SW480 (cell line): ENCODE results near the gene ATP6V1C2.

ENCODE experiments used
- DNase-seq: peaks from one replicate; pipeline ENCODE4 v3.0.0-alpha.2; 2016; ENCODE audit warnings: low spot score

The ATP6V1C2 gene

GRCh38 chr2:10732924-10733565 lies 11.6 kb downstream of the ATP6V1C2 start:
- no peak for DNase-seq

GRCh38 chr2:10733566-10733925 lies 12.1 kb downstream of the ATP6V1C2 start:
- no peak for DNase-seq

GRCh38 chr2:10733980-10734379 lies 12.6 kb downstream of the ATP6V1C2 start:
- DNase-seq = no peak

DNA sequence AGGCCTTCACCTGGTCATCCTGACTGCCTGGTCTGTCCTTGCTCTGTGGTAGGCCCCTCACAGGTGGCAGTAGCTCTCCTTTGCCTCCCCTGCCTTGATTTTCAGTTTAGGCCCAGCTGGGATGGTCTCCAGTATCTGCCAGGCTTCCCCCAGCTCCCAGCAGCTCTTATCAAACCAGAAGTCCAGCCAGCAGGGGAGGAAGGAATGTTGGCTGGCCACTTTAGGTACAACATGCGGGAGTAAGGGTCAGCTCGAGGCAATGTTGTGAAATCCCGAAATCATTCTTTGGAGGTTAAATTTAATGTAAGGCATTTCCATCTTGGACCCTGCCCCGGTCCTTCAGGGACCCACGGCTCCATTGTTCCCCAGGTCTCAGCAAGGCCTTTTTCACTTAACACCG lies 16.8 kb downstream of the ATP6V1C2 start:
- no peak for DNase-seq

DNA sequence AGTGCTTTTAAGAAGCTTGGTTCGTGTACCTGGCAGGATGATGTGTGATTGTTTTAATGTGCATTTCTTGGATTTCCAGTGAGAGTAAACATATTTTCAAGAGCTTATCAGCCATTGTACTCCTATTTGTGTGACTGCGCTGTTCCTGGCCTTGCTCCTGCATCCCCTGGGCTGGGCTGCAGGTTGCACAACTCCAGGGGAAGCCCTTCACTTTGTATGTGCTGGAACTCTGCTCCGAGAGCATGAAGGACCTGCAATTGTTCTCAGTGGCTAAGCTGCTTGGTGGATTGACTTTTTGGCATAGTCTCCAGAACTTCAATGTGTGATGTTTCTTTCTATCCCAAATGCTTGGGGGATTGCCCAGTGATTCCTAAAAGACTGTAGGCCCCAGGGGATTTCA lies 18.8 kb downstream of the ATP6V1C2 start:
- no peak for DNase-seq

GRCh38 chr2:10741139-10741538 lies 19.7 kb downstream of the ATP6V1C2 start:
- DNase-seq = no peak

- no peak for DNase-seq
Measured at GRCh38 chr2:10742666-10743065, 21.2 kb downstream of the ATP6V1C2 start.

- DNase-seq = no peak
Measured at GRCh38 chr2:10750610-10751009, 29.2 kb downstream of the ATP6V1C2 start.

DNA sequence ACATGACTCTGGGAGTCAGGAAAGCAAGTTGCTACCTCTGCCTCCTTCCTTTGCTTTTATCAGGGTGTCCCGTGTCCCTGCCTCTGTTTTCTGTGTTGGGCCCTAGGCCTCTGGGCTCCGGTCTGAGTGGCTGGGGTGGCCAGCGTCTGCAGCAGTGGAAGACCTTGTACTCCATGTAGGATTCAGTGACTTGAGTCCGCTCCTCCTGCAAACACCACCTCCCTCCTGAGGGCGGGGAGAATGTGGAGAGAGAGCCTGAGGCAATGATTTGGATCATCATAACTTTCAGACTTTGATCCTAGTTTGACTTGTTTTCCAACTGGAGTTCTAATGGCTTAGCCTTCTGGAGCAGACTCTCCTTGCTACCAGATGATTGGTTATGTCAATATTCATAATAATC lies 30.8 kb downstream of the ATP6V1C2 start:
- DNase-seq = no peak

GRCh38 chr2:10753156-10753555 lies 31.7 kb downstream of the ATP6V1C2 start:
- DNase-seq = no peak

- no peak for DNase-seq
Measured at GRCh38 chr2:10753876-10754275, 32.4 kb downstream of the ATP6V1C2 start.

- DNase-seq = no peak
Measured at GRCh38 chr2:10755621-10756020, 34.2 kb downstream of the ATP6V1C2 start.

- no peak for DNase-seq
Measured at GRCh38 chr2:10757814-10758286, 36.4 kb downstream of the ATP6V1C2 start.

GRCh38 chr2:10759151-10759714 lies 37.8 kb downstream of the ATP6V1C2 start:
- no peak for DNase-seq

DNA sequence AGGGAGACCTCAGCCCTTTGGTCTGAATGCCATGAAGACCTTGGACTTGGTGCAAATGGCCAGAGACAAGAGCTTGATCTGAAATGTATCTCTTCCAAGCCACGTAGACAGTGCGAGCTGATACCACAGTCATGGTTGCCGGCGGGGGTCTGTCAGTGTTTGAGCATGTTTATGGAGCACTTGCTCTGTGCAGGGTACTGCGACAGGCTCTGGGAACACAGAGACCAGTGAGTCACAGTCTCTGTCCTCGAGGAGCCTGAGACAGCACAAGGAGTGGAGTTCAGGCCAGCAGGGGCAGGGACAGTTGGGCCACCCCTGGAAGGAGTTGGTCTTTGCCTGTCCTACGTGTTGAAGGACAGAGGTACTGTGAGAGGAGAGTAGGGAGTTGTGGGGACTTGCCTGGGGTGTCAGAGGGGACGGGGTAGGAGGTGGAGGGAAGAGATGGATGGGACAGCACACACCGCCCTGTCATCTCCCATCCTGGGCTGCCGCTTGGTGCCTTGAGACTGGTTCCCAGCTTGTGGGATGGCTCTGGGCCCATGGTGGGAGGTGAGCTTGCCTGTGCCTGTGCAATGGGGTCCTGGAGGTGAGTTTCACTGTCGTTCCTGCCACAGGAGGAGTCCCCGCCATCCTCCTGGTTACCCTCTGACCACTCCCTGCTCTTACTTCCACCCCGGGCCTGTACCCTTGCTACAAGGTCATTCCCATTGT lies 39.5 kb downstream of the ATP6V1C2 start:
- DNase-seq = no peak

- DNase-seq = no peak
Measured at GRCh38 chr2:10761591-10761990, 40.2 kb downstream of the ATP6V1C2 start.

DNA sequence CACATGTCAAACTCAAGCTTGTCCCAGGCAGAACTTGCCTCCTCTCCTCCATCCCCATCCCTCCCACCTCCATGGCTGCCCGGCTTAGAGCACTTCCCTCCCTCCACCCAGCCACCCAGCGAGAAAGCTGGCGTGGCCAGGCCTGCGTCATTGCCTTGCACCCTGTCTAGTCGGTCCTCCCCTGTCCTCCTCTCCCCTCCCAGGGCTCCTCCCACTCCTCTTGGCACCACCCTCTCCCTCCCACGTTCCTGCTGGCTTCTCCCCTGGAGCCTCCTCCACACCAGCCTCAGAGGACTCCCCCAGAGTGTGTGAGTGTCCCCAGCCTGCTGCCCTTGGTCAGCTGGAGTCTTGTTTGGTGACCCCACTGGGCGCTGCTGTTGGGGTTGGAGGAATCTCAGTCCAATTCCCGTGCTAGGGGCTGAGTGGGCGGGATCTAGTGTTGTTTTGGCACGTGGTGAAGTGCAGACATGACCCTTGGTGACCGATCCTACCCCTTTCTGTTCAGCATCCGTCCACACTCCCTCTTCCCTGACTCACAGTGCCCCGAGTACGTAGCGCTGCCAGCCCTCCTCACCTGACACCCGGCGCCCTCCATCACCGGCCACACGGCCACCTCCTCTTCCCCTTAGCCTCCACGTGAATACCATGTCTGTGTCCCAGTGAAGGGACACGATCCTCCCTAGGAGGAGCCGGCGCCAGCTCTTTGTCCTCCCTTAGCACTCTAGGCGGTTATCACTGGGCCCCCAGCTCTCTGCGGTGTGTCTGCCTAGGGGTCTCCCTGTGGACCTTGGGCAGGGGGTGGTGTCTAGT lies 41.4 kb downstream of the ATP6V1C2 start:
- no peak for DNase-seq

GRCh38 chr2:10763461-10763800 lies 42.0 kb downstream of the ATP6V1C2 start:
- DNase-seq = no peak

DNA sequence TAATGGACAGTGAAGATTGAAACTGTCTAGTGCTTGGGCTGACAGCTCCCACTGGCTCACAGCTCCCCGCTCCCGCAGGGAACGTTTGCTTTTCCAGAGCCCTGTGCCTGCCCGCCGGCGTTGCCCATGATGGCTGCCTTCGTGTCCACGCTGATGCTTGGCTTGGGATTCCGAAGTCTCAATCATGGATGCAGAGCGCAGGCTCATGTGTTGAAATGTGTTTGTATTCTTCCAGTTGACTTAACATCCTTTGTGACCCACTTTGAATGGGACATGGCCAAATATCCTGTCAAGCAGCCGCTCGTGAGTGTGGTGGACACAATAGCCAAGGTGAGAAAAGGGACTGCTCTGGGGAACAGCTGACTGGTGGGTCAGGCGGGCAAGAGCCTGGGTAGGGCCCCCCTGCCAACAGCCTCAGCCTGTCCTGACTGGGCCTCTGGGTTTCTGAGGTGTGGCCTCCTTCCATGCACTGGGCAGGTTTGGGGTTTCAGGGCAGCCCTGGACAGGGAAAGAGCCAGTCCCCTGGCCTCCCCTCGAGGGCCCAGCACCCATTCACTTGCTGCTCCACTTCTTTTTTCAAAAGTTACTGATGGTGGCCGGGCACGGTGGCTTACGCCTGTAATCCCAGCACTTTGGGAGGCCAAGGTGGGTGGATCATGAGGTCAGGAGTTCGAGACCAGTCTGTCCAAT lies 42.8 kb downstream of the ATP6V1C2 start:
- DNase-seq = no peak

DNA sequence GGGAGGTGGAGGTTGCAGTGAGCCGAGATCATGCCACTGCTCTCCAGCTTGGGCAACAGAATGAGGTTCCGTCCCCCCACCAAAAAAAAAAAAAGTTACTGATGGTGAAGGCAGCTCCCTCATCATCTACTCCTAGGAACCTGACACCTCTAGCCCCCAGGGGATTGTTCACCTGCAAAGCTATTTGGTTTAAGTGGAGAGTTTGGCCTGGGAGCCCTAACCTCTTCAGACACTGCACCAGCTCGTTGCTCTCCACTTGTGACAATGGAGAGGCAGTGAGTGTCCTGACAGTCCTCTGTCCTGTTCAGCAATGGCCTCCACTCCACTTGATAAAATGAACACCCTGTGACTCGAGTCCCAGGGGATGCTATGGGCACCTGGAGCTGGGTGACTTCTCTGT lies 43.5 kb downstream of the ATP6V1C2 start:
- no peak for DNase-seq

DNA sequence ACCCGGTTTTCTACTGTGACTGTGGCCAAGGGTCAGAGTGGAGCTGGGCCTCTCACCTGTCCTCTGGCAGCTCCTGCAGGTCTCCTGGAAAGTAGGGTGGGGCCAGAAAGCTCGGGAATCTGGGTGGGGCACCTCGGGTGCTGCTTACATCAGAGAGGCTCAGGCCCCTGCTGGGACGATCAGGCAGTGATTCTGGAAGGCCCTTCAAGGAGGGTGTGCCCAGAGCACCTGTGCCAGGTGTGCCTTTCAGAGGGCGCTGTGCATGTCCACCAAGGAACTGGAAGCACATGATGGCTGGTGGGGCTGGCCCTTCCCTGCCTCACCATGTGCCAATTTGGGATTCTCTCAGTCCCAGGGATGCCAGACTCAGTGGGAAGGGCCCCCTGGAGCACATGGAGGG lies 44.0 kb downstream of the ATP6V1C2 start:
- peak; percentile 77 for DNase-seq

DNA sequence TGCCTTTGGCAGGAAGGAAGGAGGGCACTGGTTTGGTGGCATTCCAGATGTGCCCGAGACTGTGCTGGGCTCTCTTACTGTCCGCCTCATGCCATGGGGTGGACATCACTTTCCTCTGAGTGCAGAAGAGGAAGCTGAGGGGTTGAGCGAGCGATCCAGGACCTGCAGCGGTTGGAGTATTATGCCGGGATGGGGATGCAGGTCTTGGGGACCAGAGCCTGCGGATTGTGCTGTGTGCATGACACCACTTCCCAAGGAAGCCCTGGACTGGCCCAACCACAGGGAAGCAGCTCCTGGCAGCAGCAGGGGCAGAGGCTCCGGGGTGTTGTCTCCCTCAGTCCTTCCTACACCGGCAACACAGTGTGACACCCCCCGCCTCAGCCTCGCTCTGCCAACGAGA lies 44.5 kb downstream of the ATP6V1C2 start:
- DNase-seq = no peak
